GM12878 (cell line): ENCODE measurements around the gene ZKSCAN7. TPM values are rescaled to one million over a fixed set of nuclear protein-coding genes. Genes with fewer than 3 reads are reported as not detected.

Source experiments
- ATAC-seq: fragments of 200-7000 bp; cut with Tn5 transposase; 3 replicates; pipeline ENCODE4 v1.9.1; 2020; ENCODE audit warnings: mild to moderate bottlenecking, moderate library complexity
- BruUV-seq: library from RNA; stranded (reverse); fragments of 400-500 nt; replicated peaks from 2 replicates; lab custom pipeline; 2021; lab: Mats Ljungman, UMichigan
- CTCF ChIA-PET: fragments of 300-600 bp; sonication (Branson Sonifier 250); formaldehyde crosslinking; extraction: SDS; loops from one replicate; lab custom pipeline; 2021; ENCODE audit warnings: inconsistent platforms; lab: Yijun Ruan, JAX
- POLR2A ChIA-PET: fragments of 350-600 bp; formaldehyde crosslinking; extraction: SDS; loops from one replicate; lab custom pipeline; 2021; ENCODE audit warnings: inconsistent platforms; lab: Charles Lee
- RAD21 ChIA-PET: fragments of 300-600 bp; sonication (Branson Sonifier 250); formaldehyde crosslinking; loops from one replicate; lab custom pipeline; 2023; ENCODE audit warnings: antibody characterized with exemption; ENCODE audit not compliant: unreplicated experiment; lab: Charles Lee
- SMC1A ChIA-PET: fragments of 300-600 bp; sonication (Branson Sonifier 250); formaldehyde crosslinking; loops from one replicate; lab custom pipeline; 2023; ENCODE audit not compliant: unreplicated experiment, uncharacterized antibody; lab: Charles Lee
- DNase-seq: peaks from one replicate; pipeline ENCODE4 v3.0.0-alpha.2; 2011; ENCODE audit warnings: low read depth, low spot score
- FAIRE-seq: peaks from 3 replicates; lab custom pipeline; 2011; peaks lifted over from hg19 to GRCh38; lab: Jason Lieb, UNC
- H2AFZ ChIP-seq: 2 replicates; pipeline ENCODE4 v1.6.0; 2011; ENCODE audit warnings: low read depth, low read length, control low read depth; ENCODE audit not compliant: control insufficient read depth
- H3K27ac ChIP-seq: 2 replicates; pipeline ENCODE4 v1.5.1; 2011; ENCODE audit warnings: control low read depth; ENCODE audit not compliant: control insufficient read depth, insufficient read depth
- H3K27me3 ChIP-seq, 2 experiments: replicated peaks in 1 of 2; 2 replicates each; pipeline versions ENCODE4 v1.6.0 to v1.6.1; 2011; ENCODE audit warnings: low read length in 1 of 2; ENCODE audit not compliant: control insufficient read depth in 2 of 2, insufficient read depth in 2 of 2
- H3K36me3 ChIP-seq, 2 experiments: 2 replicates each; pipeline ENCODE4 v1.5.1; 2011; ENCODE audit warnings: low read length in 1 of 2; ENCODE audit not compliant: control insufficient read depth in 2 of 2, insufficient read depth in 2 of 2
- H3K4me1 ChIP-seq: 2 replicates; pipeline ENCODE4 v1.6.1; 2011; ENCODE audit warnings: mild to moderate bottlenecking, low read length, moderate library complexity, mixed read lengths; ENCODE audit not compliant: control insufficient read depth, insufficient read depth
- H3K4me2 ChIP-seq: 2 replicates; pipeline ENCODE4 v1.6.0; 2011; ENCODE audit warnings: control low read depth; ENCODE audit not compliant: control insufficient read depth, insufficient read depth
- H3K4me3 ChIP-seq: fragments of 200-600 bp; sonication (generic); 2 replicates; pipeline ENCODE4 v1.5.1; 2016
- H3K79me2 ChIP-seq: 2 replicates; pipeline ENCODE4 v1.6.0; 2011; ENCODE audit warnings: low read length; ENCODE audit not compliant: control insufficient read depth, insufficient read depth
- H3K9ac ChIP-seq: 2 replicates; pipeline ENCODE4 v1.8.0; 2011; ENCODE audit warnings: low read length, control low read depth, mixed read lengths; ENCODE audit not compliant: control insufficient read depth, insufficient read depth
- H3K9me3 ChIP-seq: replicated peaks from 3 replicates; pipeline ENCODE4 v1.5.1; 2011; ENCODE audit warnings: mild to moderate bottlenecking, low read length; ENCODE audit not compliant: control insufficient read depth, insufficient read depth
- H4K20me1 ChIP-seq: 2 replicates; pipeline ENCODE4 v1.6.0; 2011; ENCODE audit not compliant: control insufficient read depth, insufficient read depth
- SPI1 ChIP-seq: IDR thresholded peaks from 2 replicates; pipeline ENCODE4 v1.6.1; 2011; ENCODE audit warnings: low read depth, mild to moderate bottlenecking, low read length, moderate library complexity, borderline replicate concordance; ENCODE audit not compliant: insufficient read depth
- in situ Hi-C: fragments of 300-500 bp; cut with MboI; formaldehyde crosslinking; loops from 9 replicates; pipeline ENCODE4 v1.14.3; 2018; ENCODE audit warnings: mixed read lengths
- intact Hi-C: fragments of 100-400 bp; cut with micrococcal nuclease; formaldehyde crosslinking; loops from one replicate; pipeline ENCODE4 v1.14.2; 2022; ENCODE audit not compliant: unreplicated experiment
- polyA plus RNA-seq, 11 experiments: library from polyadenylated mRNA; depleted of rRNA in 4 of 11; unstranded in 6 of 11; stranded (reverse) in 5 of 11; fragments of >200 nt; fragmentation: Nextera tagmentation in 4 of 11; fragmentation: Illumina TruSeq in 1 of 11; extraction: Ambion mirVana in 4 of 11; extraction: Trizol in 1 of 11; gene quantifications; 1 replicate in 1 of 11; 2 replicates in 10 of 11; pipeline versions ENCODE4 v1.2.1 to v1.2.3, GENCODE V29; 2011 to 2016; ENCODE audit warnings: inconsistent platforms in 2 of 11, missing spikeins in 2 of 11, low read depth in 1 of 11
- total RNA-seq, 4 experiments: library from RNA; depleted of rRNA in 3 of 4; stranded (reverse); fragments of >200 nt in 3 of 4; fragmentation: Illumina TruSeq in 1 of 4; extraction: Trizol in 1 of 4; gene quantifications; 2 replicates each; pipeline versions ENCODE4 v1.2.1 to v1.2.3, GENCODE V29; 2013 to 2021
- TF ChIP-seq, protein P1 (sequence below): fragments of 450-650 bp; IDR thresholded peaks from 2 replicates; pipeline ENCODE4 v1.6.1; 2018; ENCODE audit warnings: mild to moderate bottlenecking, low read depth, moderate library complexity; ENCODE audit not compliant: partially characterized antibody

The ZKSCAN7 gene
- total and polyA plus RNA-seq, 10 of the 15 experiments (the other 5 are each of a cell fraction or from before 2014, with no cell fraction given) = 0.77 to 6.0 (median 3.5) TPM

GRCh38 chr3:44612678-44613077, 57.7 kb downstream of the ZKSCAN7 start:
- FAIRE-seq (no peak), DNase-seq (no peak), ATAC-seq (no peak)
- in situ Hi-C loops = no loop called here
- H4K20me1 ChIP-seq = no peaks in the 10 kb centered on the region
- TF ChIP-seq, protein P1, sequence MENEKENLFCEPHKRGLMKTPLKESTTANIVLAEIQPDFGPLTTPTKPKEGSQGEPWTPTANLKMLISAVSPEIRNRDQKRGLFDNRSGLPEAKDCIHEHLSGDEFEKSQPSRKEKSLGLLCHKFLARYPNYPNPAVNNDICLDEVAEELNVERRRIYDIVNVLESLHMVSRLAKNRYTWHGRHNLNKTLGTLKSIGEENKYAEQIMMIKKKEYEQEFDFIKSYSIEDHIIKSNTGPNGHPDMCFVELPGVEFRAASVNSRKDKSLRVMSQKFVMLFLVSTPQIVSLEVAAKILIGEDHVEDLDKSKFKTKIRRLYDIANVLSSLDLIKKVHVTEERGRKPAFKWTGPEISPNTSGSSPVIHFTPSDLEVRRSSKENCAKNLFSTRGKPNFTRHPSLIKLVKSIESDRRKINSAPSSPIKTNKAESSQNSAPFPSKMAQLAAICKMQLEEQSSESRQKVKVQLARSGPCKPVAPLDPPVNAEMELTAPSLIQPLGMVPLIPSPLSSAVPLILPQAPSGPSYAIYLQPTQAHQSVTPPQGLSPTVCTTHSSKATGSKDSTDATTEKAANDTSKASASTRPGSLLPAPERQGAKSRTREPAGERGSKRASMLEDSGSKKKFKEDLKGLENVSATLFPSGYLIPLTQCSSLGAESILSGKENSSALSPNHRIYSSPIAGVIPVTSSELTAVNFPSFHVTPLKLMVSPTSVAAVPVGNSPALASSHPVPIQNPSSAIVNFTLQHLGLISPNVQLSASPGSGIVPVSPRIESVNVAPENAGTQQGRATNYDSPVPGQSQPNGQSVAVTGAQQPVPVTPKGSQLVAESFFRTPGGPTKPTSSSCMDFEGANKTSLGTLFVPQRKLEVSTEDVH = no peak
- TF ChIP-seq SPI1 = 0 out of 2 replicates have a peak, but pooled peaks have one; percentile 6
- no peak overlapping the region for H3K4me2 ChIP-seq
- ChIA-PET RAD21 (no interaction called here), SMC1A (interaction anchor here (1.1 kb wide), 1 partner anchor 9 kb away, joined by 5 read pairs; no protein-coding TSS in a partner anchor), POLR2A (no interaction called here), CTCF (no interaction called here)
- H3K36me3 ChIP-seq = no peaks in the 10 kb centered on the region
- no peaks in the 10 kb centered on the region for H3K27me3 ChIP-seq
- no peak overlapping the region for H3K9ac ChIP-seq
- BruUV-seq = no TSS peak
- no peaks in the 10 kb centered on the region for H3K9me3 ChIP-seq
- no peak overlapping the region for H2AFZ ChIP-seq
- H3K4me3 ChIP-seq = no peak overlapping the region
- no peak overlapping the region for H3K27ac ChIP-seq
- no peaks in the 10 kb centered on the region for H3K79me2 ChIP-seq
- no peaks in the 10 kb centered on the region for H3K4me1 ChIP-seq
- intact Hi-C loops = no loop called here

Other genes starting within 250 kb of the ZKSCAN7 start
Only the 7 nearest of the 9 such genes appear.
- gene ZNF445, start 77.5 kb upstream of the ZKSCAN7 start, total RNA-seq (2014; rRNA removed) = 4.9 and 5.4 TPM in 2 replicates
- 7.6 and 9.0 TPM in 2 replicates for gene ZNF445, start 77.5 kb upstream of the ZKSCAN7 start, total RNA-seq (2014; rRNA removed; fragmentation: Illumina TruSeq; extraction: Trizol)
- gene ZNF445, start 77.5 kb upstream of the ZKSCAN7 start, total RNA-seq (2021) = 14.4 and 15.5 TPM in 2 replicates
- 5.7 and 6.2 TPM in 2 replicates for gene ZNF445, start 77.5 kb upstream of the ZKSCAN7 start, polyA plus RNA-seq (2011; rRNA removed)
- 7.2 and 8.6 TPM in 2 replicates for gene ZNF445, start 77.5 kb upstream of the ZKSCAN7 start, polyA plus RNA-seq (2014; fragmentation: Illumina TruSeq; extraction: Trizol)
- under 1 TPM; 0.80 to 0.85 TPM for gene ZNF445, start 77.5 kb upstream of the ZKSCAN7 start, polyA plus RNA-seq (2014; fragmentation: Nextera tagmentation; extraction: Ambion mirVana)
- 7.2 and 8.0 TPM in 2 replicates for gene ZNF445, start 77.5 kb upstream of the ZKSCAN7 start, polyA plus RNA-seq (2014; rRNA removed)
- gene ZNF445, start 77.5 kb upstream of the ZKSCAN7 start, polyA plus RNA-seq (2016; fragmentation: Nextera tagmentation; extraction: Ambion mirVana) = 1 to 10 TPM; 3.5 to 4.4 TPM
- 1.1 and 1.3 TPM in 2 replicates for gene ZNF660, start 29.8 kb downstream of the ZKSCAN7 start, total RNA-seq (2014; rRNA removed)
- gene ZNF660, start 29.8 kb downstream of the ZKSCAN7 start, total RNA-seq (2014; rRNA removed; fragmentation: Illumina TruSeq; extraction: Trizol) = 2.1 and 2.9 TPM in 2 replicates
- 2.4 and 2.9 TPM in 2 replicates for gene ZNF660, start 29.8 kb downstream of the ZKSCAN7 start, total RNA-seq (2021)
- gene ZNF660, start 29.8 kb downstream of the ZKSCAN7 start, polyA plus RNA-seq (2011; rRNA removed) = 1.7 and 3.2 TPM in 2 replicates
- gene ZNF660, start 29.8 kb downstream of the ZKSCAN7 start, polyA plus RNA-seq (2014; fragmentation: Illumina TruSeq; extraction: Trizol) = 1.5 and 3.4 TPM in 2 replicates
- 1 to 10 TPM in 1 of 2 experiments, under 1 TPM in 1; 0.62 to 2.0 TPM for gene ZNF660, start 29.8 kb downstream of the ZKSCAN7 start, polyA plus RNA-seq (2014; fragmentation: Nextera tagmentation; extraction: Ambion mirVana)
- 0.77 and 1.5 TPM in 2 replicates for gene ZNF660, start 29.8 kb downstream of the ZKSCAN7 start, polyA plus RNA-seq (2014; rRNA removed)
- 1 to 10 TPM; 1.7 to 2.6 TPM for gene ZNF660, start 29.8 kb downstream of the ZKSCAN7 start, polyA plus RNA-seq (2016; fragmentation: Nextera tagmentation; extraction: Ambion mirVana)
- gene ZNF197, start 69.8 kb downstream of the ZKSCAN7 start, total RNA-seq (2014; rRNA removed) = 10.1 and 12.4 TPM in 2 replicates
- 16.5 and 16.6 TPM in 2 replicates for gene ZNF197, start 69.8 kb downstream of the ZKSCAN7 start, total RNA-seq (2014; rRNA removed; fragmentation: Illumina TruSeq; extraction: Trizol)
- 10.0 and 10.2 TPM in 2 replicates for gene ZNF197, start 69.8 kb downstream of the ZKSCAN7 start, total RNA-seq (2021)
- gene ZNF197, start 69.8 kb downstream of the ZKSCAN7 start, polyA plus RNA-seq (2011; rRNA removed) = 10.5 and 14.4 TPM in 2 replicates
- gene ZNF197, start 69.8 kb downstream of the ZKSCAN7 start, polyA plus RNA-seq (2014; fragmentation: Illumina TruSeq; extraction: Trizol) = 14.5 and 15.3 TPM in 2 replicates
- gene ZNF197, start 69.8 kb downstream of the ZKSCAN7 start, polyA plus RNA-seq (2014; fragmentation: Nextera tagmentation; extraction: Ambion mirVana) = 1 to 10 TPM; 3.2 to 4.4 TPM
- 6.7 and 9.4 TPM in 2 replicates for gene ZNF197, start 69.8 kb downstream of the ZKSCAN7 start, polyA plus RNA-seq (2014; rRNA removed)
- 1 to 10 TPM; 7.6 to 7.8 TPM for gene ZNF197, start 69.8 kb downstream of the ZKSCAN7 start, polyA plus RNA-seq (2016; fragmentation: Nextera tagmentation; extraction: Ambion mirVana)
- gene ZNF35, start 93.5 kb downstream of the ZKSCAN7 start, total RNA-seq (2014; rRNA removed) = 12.4 and 14.3 TPM in 2 replicates
- 21.1 and 21.2 TPM in 2 replicates for gene ZNF35, start 93.5 kb downstream of the ZKSCAN7 start, total RNA-seq (2014; rRNA removed; fragmentation: Illumina TruSeq; extraction: Trizol)
- gene ZNF35, start 93.5 kb downstream of the ZKSCAN7 start, total RNA-seq (2021) = 15.2 and 18.2 TPM in 2 replicates
- 9.3 and 10.1 TPM in 2 replicates for gene ZNF35, start 93.5 kb downstream of the ZKSCAN7 start, polyA plus RNA-seq (2011; rRNA removed)
- gene ZNF35, start 93.5 kb downstream of the ZKSCAN7 start, polyA plus RNA-seq (2014; fragmentation: Illumina TruSeq; extraction: Trizol) = 16.9 and 17.4 TPM in 2 replicates
- gene ZNF35, start 93.5 kb downstream of the ZKSCAN7 start, polyA plus RNA-seq (2014; fragmentation: Nextera tagmentation; extraction: Ambion mirVana) = 10 to 100 TPM; 14.3 to 14.7 TPM
- 7.0 and 10.0 TPM in 2 replicates for gene ZNF35, start 93.5 kb downstream of the ZKSCAN7 start, polyA plus RNA-seq (2014; rRNA removed)
- 10 to 100 TPM; 10.8 to 12.3 TPM for gene ZNF35, start 93.5 kb downstream of the ZKSCAN7 start, polyA plus RNA-seq (2016; fragmentation: Nextera tagmentation; extraction: Ambion mirVana)
- 0.96 and 1.5 TPM in 2 replicates for gene ZNF502, start 157.5 kb downstream of the ZKSCAN7 start, total RNA-seq (2014; rRNA removed)
- gene ZNF502, start 157.5 kb downstream of the ZKSCAN7 start, total RNA-seq (2014; rRNA removed; fragmentation: Illumina TruSeq; extraction: Trizol) = 1.6 and 1.8 TPM in 2 replicates
- 1.2 and 1.4 TPM in 2 replicates for gene ZNF502, start 157.5 kb downstream of the ZKSCAN7 start, total RNA-seq (2021)
- gene ZNF502, start 157.5 kb downstream of the ZKSCAN7 start, polyA plus RNA-seq (2011; rRNA removed) = 0.39 and 0.50 TPM in 2 replicates
- 1.2 and 1.6 TPM in 2 replicates for gene ZNF502, start 157.5 kb downstream of the ZKSCAN7 start, polyA plus RNA-seq (2014; fragmentation: Illumina TruSeq; extraction: Trizol)
- 1 to 10 TPM in 1 of 2 experiments, under 1 TPM in 1; 0.84 to 1.0 TPM for gene ZNF502, start 157.5 kb downstream of the ZKSCAN7 start, polyA plus RNA-seq (2014; fragmentation: Nextera tagmentation; extraction: Ambion mirVana)
- 0.61 and 0.69 TPM in 2 replicates for gene ZNF502, start 157.5 kb downstream of the ZKSCAN7 start, polyA plus RNA-seq (2014; rRNA removed)
- gene ZNF502, start 157.5 kb downstream of the ZKSCAN7 start, polyA plus RNA-seq (2016; fragmentation: Nextera tagmentation; extraction: Ambion mirVana) = 1 to 10 TPM; 1.3 to 1.7 TPM
- 2.8 and 3.2 TPM in 2 replicates for gene ZNF501, start 174.4 kb downstream of the ZKSCAN7 start, total RNA-seq (2014; rRNA removed)
- gene ZNF501, start 174.4 kb downstream of the ZKSCAN7 start, total RNA-seq (2014; rRNA removed; fragmentation: Illumina TruSeq; extraction: Trizol) = 1.5 and 1.9 TPM in 2 replicates
- 1.8 and 2.0 TPM in 2 replicates for gene ZNF501, start 174.4 kb downstream of the ZKSCAN7 start, total RNA-seq (2021)
- gene ZNF501, start 174.4 kb downstream of the ZKSCAN7 start, polyA plus RNA-seq (2011; rRNA removed) = 3.8 and 5.5 TPM in 2 replicates
- 1.3 and 2.1 TPM in 2 replicates for gene ZNF501, start 174.4 kb downstream of the ZKSCAN7 start, polyA plus RNA-seq (2014; fragmentation: Illumina TruSeq; extraction: Trizol)
- gene ZNF501, start 174.4 kb downstream of the ZKSCAN7 start, polyA plus RNA-seq (2014; fragmentation: Nextera tagmentation; extraction: Ambion mirVana) = under 1 TPM; 0.35 to 0.40 TPM
- 1.6 TPM in 2 replicates for gene ZNF501, start 174.4 kb downstream of the ZKSCAN7 start, polyA plus RNA-seq (2014; rRNA removed)
- 1 to 10 TPM; 1.7 TPM for gene ZNF501, start 174.4 kb downstream of the ZKSCAN7 start, polyA plus RNA-seq (2016; fragmentation: Nextera tagmentation; extraction: Ambion mirVana)
- gene KIAA1143, start 206.4 kb downstream of the ZKSCAN7 start, total RNA-seq (2014; rRNA removed) = 25.3 and 28.7 TPM in 2 replicates
- 35.1 and 37.6 TPM in 2 replicates for gene KIAA1143, start 206.4 kb downstream of the ZKSCAN7 start, total RNA-seq (2014; rRNA removed; fragmentation: Illumina TruSeq; extraction: Trizol)
- 26.6 and 29.7 TPM in 2 replicates for gene KIAA1143, start 206.4 kb downstream of the ZKSCAN7 start, total RNA-seq (2021)
- 19.3 and 30.8 TPM in 2 replicates for gene KIAA1143, start 206.4 kb downstream of the ZKSCAN7 start, polyA plus RNA-seq (2011; rRNA removed)
- gene KIAA1143, start 206.4 kb downstream of the ZKSCAN7 start, polyA plus RNA-seq (2014; fragmentation: Illumina TruSeq; extraction: Trizol) = 34.8 and 47.1 TPM in 2 replicates
- 10 to 100 TPM; 22.5 to 27.1 TPM for gene KIAA1143, start 206.4 kb downstream of the ZKSCAN7 start, polyA plus RNA-seq (2014; fragmentation: Nextera tagmentation; extraction: Ambion mirVana)
- gene KIAA1143, start 206.4 kb downstream of the ZKSCAN7 start, polyA plus RNA-seq (2014; rRNA removed) = 10.8 and 11.4 TPM in 2 replicates
- gene KIAA1143, start 206.4 kb downstream of the ZKSCAN7 start, polyA plus RNA-seq (2016; fragmentation: Nextera tagmentation; extraction: Ambion mirVana) = 10 to 100 TPM; 30.8 to 31.6 TPM